ENCODE measurements around the gene ABHD12. TPM values are rescaled to one million over a fixed set of nuclear protein-coding genes. Genes with fewer than 3 reads are reported as not detected.

Gene ABHD12
- total and polyA plus RNA-seq, 2 experiments from 2014 or later, result 69.5 to 187 TPM

- H2AFZ ChIP-seq, result peak overlapping the region; percentile 94
- H3K9me3 ChIP-seq (ENCODE audit: low read depth), result no peaks in the 10 kb centered on the region
- no peaks in the 10 kb centered on the region for H4K20me1 ChIP-seq (ENCODE audit: insufficient read depth, poor library complexity, severe bottlenecking)
- no peaks in the 10 kb centered on the region for H3K27me3 ChIP-seq
- H3K27ac ChIP-seq, result peak overlapping the region; percentile 99
- TF ChIP-seq EZH2 (IDR thresholded peaks at IDR 0.05; ENCODE audit: borderline replicate concordance) (no peak), EZH2phosphoT487 (IDR thresholded peaks at IDR 0.05; ENCODE audit: low read depth, severe bottlenecking, unreplicated experiment) (no peak), CTCF (IDR thresholded peaks at IDR 0.05; ENCODE audit: poor library complexity) (no peak)
- DNase-seq (ENCODE audit: low spot score), result peak; percentile 63
- H3K4me1 ChIP-seq (ENCODE audit: insufficient read depth), result no peaks in the 10 kb centered on the region
- peak overlapping the region; percentile 98 for H3K4me3 ChIP-seq
- WGBS (ENCODE audit: low lambda C conversion rate, missing lambda C conversion rate), result 0% methylated on average over 3 of the region's 67 CpGs
- no peaks in the 10 kb centered on the region for H3K9me2 ChIP-seq (replicated peaks; ENCODE audit: insufficient read depth)
- peak overlapping the region; percentile 75 for H3K4me2 ChIP-seq
- H3K36me3 ChIP-seq (replicated peaks; ENCODE audit: insufficient read depth, low read depth), result no peaks in the 10 kb centered on the region
- peaks cover 51% of the 10 kb centered on the region for H3K79me2 ChIP-seq
Measured at GRCh38 chr20:25389858-25390537, 637 bp downstream of the ABHD12 start.

GRCh38 chr20:25389401-25389857 lies 1.2 kb downstream of the ABHD12 start:
- peak overlapping the region; percentile 98 for H3K4me3 ChIP-seq
- peak overlapping the region; percentile 99 for H3K27ac ChIP-seq
- TF ChIP-seq EZH2phosphoT487 (IDR thresholded peaks at IDR 0.05; ENCODE audit: low read depth, severe bottlenecking, unreplicated experiment) (no peak), CTCF (IDR thresholded peaks at IDR 0.05; ENCODE audit: poor library complexity) (no peak), EZH2 (IDR thresholded peaks at IDR 0.05; ENCODE audit: borderline replicate concordance) (no peak)
- H3K4me1 ChIP-seq (ENCODE audit: insufficient read depth), result no peaks in the 10 kb centered on the region
- no peaks in the 10 kb centered on the region for H3K36me3 ChIP-seq (replicated peaks; ENCODE audit: insufficient read depth, low read depth)
- H3K9me3 ChIP-seq (ENCODE audit: low read depth), result no peaks in the 10 kb centered on the region
- H4K20me1 ChIP-seq (ENCODE audit: insufficient read depth, poor library complexity, severe bottlenecking), result no peaks in the 10 kb centered on the region
- H3K27me3 ChIP-seq, result no peaks in the 10 kb centered on the region
- H3K79me2 ChIP-seq, result peaks cover 57% of the 10 kb centered on the region
- H3K4me2 ChIP-seq, result peak overlapping the region; percentile 75
- H3K9me2 ChIP-seq (replicated peaks; ENCODE audit: insufficient read depth), result no peaks in the 10 kb centered on the region
- WGBS (ENCODE audit: low lambda C conversion rate, missing lambda C conversion rate), result 10% methylated on average over 19 of the region's 19 CpGs
- DNase-seq (ENCODE audit: low spot score), result peak; percentile 27
- peak overlapping the region; percentile 94 for H2AFZ ChIP-seq

- Histone ChIP-seq H2AFZ (no peak overlapping the region), H3K79me2 (peaks cover 96% of the 10 kb centered on the region)
Measured at GRCh38 chr20:25382704-25383370, 7.8 kb downstream of the ABHD12 start.

More at GRCh38 chr20:25382704-25383370, 7.8 kb downstream of the ABHD12 start:
- Histone ChIP-seq H3K4me3 (no peak overlapping the region), H4K20me1 (ENCODE audit: insufficient read depth, poor library complexity, severe bottlenecking) (peaks cover 10% of the 10 kb centered on the region), H3K4me2 (no peak overlapping the region), H3K27ac (no peak overlapping the region), H3K36me3 (replicated peaks; ENCODE audit: insufficient read depth, low read depth) (no peaks in the 10 kb centered on the region), H3K9me3 (ENCODE audit: low read depth) (no peaks in the 10 kb centered on the region), H3K9me2 (replicated peaks; ENCODE audit: insufficient read depth) (no peaks in the 10 kb centered on the region), H3K27me3 (no peaks in the 10 kb centered on the region), H3K4me1 (ENCODE audit: insufficient read depth) (peaks cover 17% of the 10 kb centered on the region)
- 83% methylated on average over 5 of the region's 5 CpGs for WGBS (ENCODE audit: low lambda C conversion rate, missing lambda C conversion rate)
- no peak for DNase-seq (ENCODE audit: low spot score)
- TF ChIP-seq EZH2phosphoT487 (IDR thresholded peaks at IDR 0.05; ENCODE audit: low read depth, severe bottlenecking, unreplicated experiment) (no peak), EZH2 (IDR thresholded peaks at IDR 0.05; ENCODE audit: borderline replicate concordance) (no peak), CTCF (IDR thresholded peaks at IDR 0.05; ENCODE audit: poor library complexity) (no peak)
